ENCODE results near the gene NT5C3B.

NT5C3B gene

GRCh38 chr17:41870627-41871026 lies 34.6 kb upstream of the NT5C3B start:
- no peak for TF ChIP-seq CTCF (IDR thresholded peaks at IDR 0.05; ENCODE audit: control extremely low read depth, extremely low read depth, low read depth, missing control alignments)
- POLR2A ChIA-PET, result no interaction called here
- no peak for DNase-seq (ENCODE audit: extremely low spot score)
- CTCF ChIA-PET, result interaction anchor here (1.1 to 1.5 kb wide), 3 partner anchors 10 to 59 kb away, joined by 3 to 4 read pairs (median 4); partner anchors contain the start of gene P3H4

- no peak for DNase-seq (ENCODE audit: extremely low spot score)
- CTCF ChIA-PET, result interaction anchor here (1.2 to 1.5 kb wide), 2 partner anchors 9 to 15 kb away, joined by 4 read pairs; no protein-coding TSS in a partner anchor
- POLR2A ChIA-PET, result no interaction called here
- no peak for TF ChIP-seq CTCF (IDR thresholded peaks at IDR 0.05; ENCODE audit: control extremely low read depth, extremely low read depth, low read depth, missing control alignments)
Measured at GRCh38 chr17:41870097-41870496, 34.1 kb upstream of the NT5C3B start.

- CTCF ChIA-PET, result interaction anchor here (1.2 to 1.5 kb wide), 2 partner anchors 9 to 15 kb away, joined by 4 read pairs; no protein-coding TSS in a partner anchor
- POLR2A ChIA-PET, result no interaction called here
- no peak for TF ChIP-seq CTCF (IDR thresholded peaks at IDR 0.05; ENCODE audit: control extremely low read depth, extremely low read depth, low read depth, missing control alignments)
- no peak for DNase-seq (ENCODE audit: extremely low spot score)
Measured at GRCh38 chr17:41869426-41869825, 33.4 kb upstream of the NT5C3B start.

GRCh38 chr17:41868568-41868967 lies 32.5 kb upstream of the NT5C3B start:
- ChIA-PET POLR2A (no interaction called here), CTCF (no interaction called here)
- no peak for DNase-seq (ENCODE audit: extremely low spot score)
- no peak for TF ChIP-seq CTCF (IDR thresholded peaks at IDR 0.05; ENCODE audit: control extremely low read depth, extremely low read depth, low read depth, missing control alignments)

GRCh38 chr17:41865596-41865893 lies 29.5 kb upstream of the NT5C3B start:
- ChIA-PET CTCF (interaction anchor here (0.6 to 2.5 kb wide), 6 partner anchors 8 to 170 kb away, joined by 3 to 7 read pairs (median 4); partner anchors contain the start of gene P3H4), POLR2A (interaction anchor here (0.6 to 1.2 kb wide), 4 partner anchors 13 to 574 kb away, joined by 3 to 7 read pairs (median 4); partner anchors contain the start of gene ODAD4)
- DNase-seq (ENCODE audit: extremely low spot score), result no peak
- TF ChIP-seq CTCF (IDR thresholded peaks at IDR 0.05; ENCODE audit: control extremely low read depth, extremely low read depth, low read depth, missing control alignments), result no peak

GRCh38 chr17:41864836-41865595 lies 29.0 kb upstream of the NT5C3B start, which contains the start of gene KLHL11:
TSS of gene KLHL11 (minus strand) at chr17:41865423. CDS start at chr17:41865370, 53 bp downstream.
- no peak for TF ChIP-seq CTCF (IDR thresholded peaks at IDR 0.05; ENCODE audit: control extremely low read depth, extremely low read depth, low read depth, missing control alignments)
- DNase-seq (ENCODE audit: extremely low spot score), result peak; percentile 94
- ChIA-PET CTCF (interaction anchor here (0.6 to 2.5 kb wide), 7 partner anchors 9 to 169 kb away, joined by 3 to 7 read pairs (median 3); partner anchors contain the start of gene P3H4), POLR2A (interaction anchor here (0.6 to 1.2 kb wide), 6 partner anchors 13 to 671 kb away, joined by 3 to 7 read pairs (median 3); partner anchors contain the start of genes NAGLU and ODAD4)

All from GM10248 (cell line).